GM19043 (cell line): ENCODE measurements around the gene RPL21.
"Not testable (repeated sequence)": the region's sequence is repeated elsewhere in the genome, so short reads cannot be mapped to it uniquely, and the experiment has no call there.

Experiments used
- ATAC-seq: cut with Tn5 transposase; IDR thresholded peaks from one replicate; pipeline ENCODE4 v1.9.1; 2021; ENCODE audit warnings: low read depth; ENCODE audit not compliant: unreplicated experiment

Gene RPL21

GRCh38 chr13:27283906-27284493, 32.6 kb downstream of the RPL21 start:
- no peak for ATAC-seq

- no peak for ATAC-seq
These were observed 37.0 kb downstream of the RPL21 start for GRCh38 chr13:27288392-27288791.

GRCh38 chr13:27289011-27289665, 37.8 kb downstream of the RPL21 start:
- no peak for ATAC-seq

GRCh38 chr13:27290715-27291114, 39.4 kb downstream of the RPL21 start:
- ATAC-seq = no peak

- ATAC-seq = not testable (repeated sequence)
These were observed 40.6 kb downstream of the RPL21 start for GRCh38 chr13:27291967-27292366.

DNA sequence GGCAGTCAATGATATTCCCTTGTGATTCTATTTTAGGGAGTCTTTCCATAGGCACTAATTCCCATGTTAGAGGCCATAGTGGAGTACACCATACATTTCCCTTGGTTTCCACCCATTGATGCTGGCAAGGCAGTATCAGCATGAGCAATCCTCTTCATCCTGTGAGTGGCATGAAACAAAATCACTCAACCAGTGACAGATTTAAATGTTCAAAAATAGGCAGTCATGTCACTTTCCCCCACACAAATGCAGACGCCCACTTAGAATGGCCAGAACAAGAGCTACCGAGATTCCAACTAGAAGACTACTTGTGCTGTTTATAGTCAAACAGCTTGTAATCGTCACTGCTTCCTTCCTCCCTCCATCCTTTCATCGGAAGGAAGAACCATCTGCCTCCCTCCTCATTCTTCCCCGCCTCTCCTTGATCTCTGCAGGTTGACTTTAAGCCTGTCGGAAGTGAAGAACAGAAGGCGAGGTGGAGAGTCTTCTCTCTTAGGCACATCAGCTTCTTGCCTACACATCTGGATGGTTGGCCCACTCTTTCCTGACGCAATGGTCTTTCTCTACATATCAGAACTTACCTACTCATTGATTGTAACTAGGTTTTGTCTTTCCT, 41.8 kb downstream of the RPL21 start:
- ATAC-seq = no peak

DNA sequence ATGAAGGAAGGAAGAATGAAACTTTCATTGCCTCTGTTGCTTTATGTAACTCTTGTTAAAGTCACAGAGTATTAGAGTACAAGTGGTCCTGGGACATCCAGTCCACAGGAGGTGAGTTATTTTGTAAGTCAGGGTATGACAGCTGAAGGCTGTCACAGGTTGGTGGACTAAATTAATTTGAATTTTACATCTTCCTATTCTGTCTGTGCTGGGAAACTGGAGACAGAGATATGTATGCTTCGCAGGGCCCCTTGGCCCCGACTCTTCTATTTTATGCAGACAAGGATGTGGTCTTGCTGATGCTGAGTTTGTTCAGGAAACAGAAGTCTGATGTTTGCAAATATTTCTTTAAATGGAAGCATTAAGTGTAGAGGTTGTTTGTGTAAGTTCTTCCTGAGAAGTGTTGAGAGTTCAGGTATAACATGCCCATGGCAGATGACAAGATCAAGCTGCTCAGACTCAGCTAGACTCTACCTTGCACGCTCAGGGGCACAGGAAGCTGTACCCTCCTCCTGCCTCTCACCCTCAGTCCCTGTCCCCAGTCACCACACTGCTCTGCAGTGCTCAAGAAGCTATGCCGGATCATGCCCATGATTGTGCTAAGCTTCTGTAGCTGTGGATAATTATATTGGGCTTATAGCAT, 42.6 kb downstream of the RPL21 start:
- no peak for ATAC-seq

- ATAC-seq = no peak
These were observed 43.7 kb downstream of the RPL21 start for GRCh38 chr13:27295096-27295495.

DNA sequence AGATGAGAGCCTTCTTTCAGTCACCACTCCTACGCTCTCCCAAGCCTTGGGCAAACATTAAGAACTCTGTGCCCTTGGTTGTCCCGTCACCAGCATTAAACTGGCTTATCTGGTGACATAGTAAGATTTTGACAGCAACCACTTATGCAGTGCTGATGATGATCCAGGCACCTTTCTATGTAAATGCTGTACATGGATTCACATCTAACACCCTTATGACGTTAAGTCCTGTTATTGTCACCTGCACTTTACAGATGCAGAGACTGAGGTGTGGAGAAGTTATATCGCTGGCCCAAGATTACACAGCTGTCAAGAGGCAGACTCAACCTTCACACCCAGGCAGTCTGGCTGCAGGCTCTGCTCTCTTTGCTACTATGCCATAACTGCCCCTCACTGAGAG, 44.3 kb downstream of the RPL21 start:
- ATAC-seq = no peak

DNA sequence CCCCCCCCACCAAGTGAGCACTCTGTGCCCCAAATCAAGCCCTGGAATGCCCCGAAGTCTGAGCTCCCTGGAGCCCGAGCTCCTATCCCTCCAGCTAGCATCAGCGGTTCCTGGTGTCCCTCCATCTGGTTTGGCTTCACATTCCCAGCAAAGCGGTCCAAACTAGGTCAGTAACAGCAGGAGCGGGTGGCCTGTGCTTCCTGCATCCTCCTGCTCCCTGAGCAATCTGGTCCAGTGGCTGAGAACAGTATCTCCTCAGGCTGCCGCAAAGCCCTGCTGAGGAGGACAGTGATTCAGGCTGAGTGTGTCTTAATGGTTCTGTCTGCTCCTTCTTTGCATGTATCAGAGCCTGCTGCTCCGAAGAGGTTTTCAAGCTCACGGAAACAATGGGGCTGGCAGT, 45.1 kb downstream of the RPL21 start:
- no peak for ATAC-seq

GRCh38 chr13:27298849-27299248, 47.5 kb downstream of the RPL21 start:
- no peak for ATAC-seq

DNA sequence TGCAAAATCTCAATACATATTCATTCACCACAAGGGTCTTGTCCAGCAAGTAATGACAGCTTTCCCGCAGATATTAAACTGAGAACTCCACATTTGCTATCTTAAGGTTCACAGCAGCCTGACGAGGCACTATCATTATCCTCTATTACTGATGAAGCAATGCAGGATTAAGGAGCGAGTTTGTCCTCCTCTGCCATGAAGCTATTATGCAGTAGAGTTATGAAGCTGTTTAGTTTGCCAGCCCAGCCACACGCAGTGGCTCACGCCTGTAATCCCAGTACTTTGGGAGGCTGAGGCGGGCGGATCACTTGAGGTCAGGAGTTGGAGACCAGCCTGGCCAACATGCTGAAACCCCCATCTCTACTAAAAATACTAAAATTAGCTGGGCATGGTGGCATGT, 49.0 kb downstream of the RPL21 start:
- ATAC-seq = not testable (repeated sequence)

DNA sequence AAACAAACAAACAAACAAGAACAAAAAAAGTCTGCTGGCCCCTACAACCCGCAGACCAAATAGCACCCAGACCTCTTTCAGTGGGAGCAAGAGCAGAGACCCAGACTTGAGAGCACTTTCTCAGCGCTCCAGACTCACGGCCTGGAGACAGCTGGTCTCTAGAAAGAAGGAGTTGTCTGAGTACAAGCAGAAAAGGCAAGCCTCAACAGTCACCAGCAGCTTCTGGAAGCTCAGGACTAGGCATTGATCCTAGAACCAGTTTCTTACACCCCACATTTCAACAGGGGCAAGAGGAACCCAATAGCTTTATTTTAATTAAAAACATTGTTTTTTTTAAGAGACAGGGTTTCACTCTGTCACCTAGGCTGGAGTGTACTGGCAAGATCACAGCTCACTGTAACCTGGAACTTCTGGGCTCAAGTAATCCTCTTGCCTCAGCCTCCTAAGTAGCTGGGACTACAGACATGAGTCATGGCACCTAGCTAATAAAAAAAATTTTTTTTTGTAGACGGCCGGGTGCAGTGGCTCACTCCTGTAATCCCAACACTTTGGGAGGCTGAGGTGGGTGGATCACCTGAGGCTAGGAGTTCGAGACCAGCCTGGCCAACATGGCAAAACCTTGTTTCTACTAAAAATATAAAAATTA, 49.7 kb downstream of the RPL21 start:
- ATAC-seq = no peak

GRCh38 chr13:27302643-27303262, 51.4 kb downstream of the RPL21 start:
- ATAC-seq = no peak

DNA sequence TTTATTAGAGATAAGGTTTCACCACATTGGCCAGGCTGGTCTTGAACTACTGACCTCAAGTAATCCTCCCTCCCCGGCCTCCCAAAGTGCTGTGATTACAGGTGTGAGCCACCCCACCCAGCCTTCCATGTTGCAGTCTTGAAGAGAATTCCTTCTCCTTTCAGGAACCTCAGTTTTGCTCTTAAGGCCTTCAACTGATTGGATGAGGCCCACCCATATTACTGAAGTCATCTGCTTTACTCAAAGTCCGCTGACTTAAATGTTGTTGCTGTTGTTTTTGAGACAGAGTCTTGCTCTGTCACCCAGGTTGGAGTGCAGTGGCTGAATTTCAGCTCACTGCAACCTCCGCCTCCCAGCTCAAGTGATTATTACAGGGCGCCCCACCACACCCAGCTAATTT, 52.7 kb downstream of the RPL21 start:
- ATAC-seq = no peak

DNA sequence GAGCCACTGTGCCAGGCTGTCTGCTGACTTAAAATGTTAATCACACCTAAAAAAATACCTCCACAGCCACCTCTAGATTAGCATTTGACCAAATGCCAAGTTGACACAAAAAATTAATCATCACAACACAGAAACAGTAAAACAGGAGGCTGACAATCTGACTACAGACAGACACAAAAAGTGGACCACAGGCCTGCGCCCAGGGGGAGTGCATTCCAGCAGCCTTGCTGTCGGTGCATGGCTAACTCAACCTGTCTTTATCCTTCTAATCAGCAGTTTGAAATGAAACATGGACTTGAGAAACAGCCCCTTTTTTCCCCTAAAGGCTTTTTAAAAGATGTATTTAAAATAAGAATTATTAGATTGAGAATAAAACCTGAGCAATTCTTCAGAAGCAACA, 53.3 kb downstream of the RPL21 start:
- ATAC-seq = no peak
